HG03045 (cell line): ENCODE results near the gene DNAI1.
"Not testable (repeated sequence)": the region's sequence is repeated elsewhere in the genome, so short reads cannot be mapped to it uniquely, and the experiment has no call there.

Experiments
- ATAC-seq: cut with Tn5 transposase; IDR thresholded peaks from one replicate; pipeline ENCODE4 v1.9.1; 2021; ENCODE audit warnings: mild to moderate bottlenecking, moderate library complexity; ENCODE audit not compliant: unreplicated experiment

The DNAI1 gene

GRCh38 chr9:34450644-34451043 lies 8.0 kb upstream of the DNAI1 start:
- no peak for ATAC-seq

- no peak for ATAC-seq
Observed at GRCh38 chr9:34451135-34451534, 7.5 kb upstream of the DNAI1 start.

- ATAC-seq = peak; percentile 72
Observed at GRCh38 chr9:34451545-34451944, 7.1 kb upstream of the DNAI1 start.

- no peak for ATAC-seq
Observed at GRCh38 chr9:34452568-34452967, 6.0 kb upstream of the DNAI1 start.

- ATAC-seq = no peak
Observed at GRCh38 chr9:34454571-34455065, 4.0 kb upstream of the DNAI1 start.

- ATAC-seq = no peak
Observed at GRCh38 chr9:34456151-34456550, 2.5 kb upstream of the DNAI1 start.

- ATAC-seq = no peak
Observed at GRCh38 chr9:34456746-34457145, 1.9 kb upstream of the DNAI1 start.

- ATAC-seq = no peak
Observed at GRCh38 chr9:34457266-34458012, 1.2 kb upstream of the DNAI1 start.

- ATAC-seq = no peak
Observed at GRCh38 chr9:34458959-34459340, 345 bp downstream of the DNAI1 start.

GRCh38 chr9:34459356-34459755 lies 751 bp downstream of the DNAI1 start:
- no peak for ATAC-seq

GRCh38 chr9:34459941-34460340 lies 1.3 kb downstream of the DNAI1 start:
- ATAC-seq = no peak

- no peak for ATAC-seq
Observed at GRCh38 chr9:34463098-34463900, 4.7 kb downstream of the DNAI1 start.

GRCh38 chr9:34463901-34464232 lies 5.3 kb downstream of the DNAI1 start:
- no peak for ATAC-seq

- ATAC-seq = no peak
Observed at GRCh38 chr9:34464571-34464970, 6.0 kb downstream of the DNAI1 start.

- ATAC-seq = no peak
Observed at GRCh38 chr9:34465468-34465867, 6.9 kb downstream of the DNAI1 start.

GRCh38 chr9:34475097-34475496 lies 16.5 kb downstream of the DNAI1 start:
- ATAC-seq = no peak

- no peak for ATAC-seq
Observed at GRCh38 chr9:34477541-34477940, 18.9 kb downstream of the DNAI1 start.

- no peak for ATAC-seq
Observed at GRCh38 chr9:34479431-34479866, 20.8 kb downstream of the DNAI1 start.

- ATAC-seq = not testable (repeated sequence)
Observed at GRCh38 chr9:34481620-34482019, 23.0 kb downstream of the DNAI1 start.

- ATAC-seq = not testable (repeated sequence)
Observed at GRCh38 chr9:34482746-34483145, 24.1 kb downstream of the DNAI1 start.

- ATAC-seq = no peak
Observed at GRCh38 chr9:34484678-34485077, 26.1 kb downstream of the DNAI1 start.

GRCh38 chr9:34485822-34486221 lies 27.2 kb downstream of the DNAI1 start:
- no peak for ATAC-seq
